Measurements from ENCODE around the gene CHST11.

CHST11 gene

DNA sequence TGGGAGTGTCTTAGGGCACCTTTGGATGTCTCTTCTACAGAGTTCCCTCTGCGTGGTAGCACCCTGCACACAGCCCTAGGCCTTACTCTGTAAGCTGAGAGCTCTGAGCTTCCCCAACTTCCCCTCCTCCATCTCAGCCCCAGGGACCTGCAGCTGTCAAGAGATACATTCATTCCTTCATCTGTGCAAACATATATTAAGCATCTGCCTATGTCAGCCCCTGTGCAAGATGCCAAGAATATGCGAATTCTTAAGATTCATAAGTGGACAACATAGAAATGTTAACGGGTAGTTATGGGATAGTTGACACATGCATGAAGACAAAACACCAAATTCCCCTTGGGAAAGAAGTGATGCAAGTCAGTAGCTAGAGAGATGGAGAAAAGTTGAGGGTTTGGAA lies 310.5 kb downstream of the CHST11 start:
- Histone ChIP-seq H3K27me3 (replicated peaks in 2 of 5; ENCODE audit: control insufficient read depth in 4 of 5, insufficient read depth in 5 of 5, low read length in 4 of 5) (no peaks in the 10 kb centered on the region), H3K36me3 (ENCODE audit: control insufficient read depth in 4 of 4, insufficient read depth in 4 of 4, low read length in 3 of 4) (peaks cover 0 to under 1% (median under 1%) of the 10 kb centered on the region in 4 experiments), H3K4me1 (ENCODE audit: control extremely low read depth in 1 of 4, control insufficient read depth in 4 of 4, insufficient read depth in 4 of 4, low read length in 3 of 4) (peaks cover 11 to 22% (median 17%) of the 10 kb centered on the region in 4 experiments), H3K4me3 (ENCODE audit: control insufficient read depth in 1 of 7, extremely low read depth in 1 of 7, insufficient read depth in 4 of 7, low read depth in 2 of 7, low read length in 6 of 7) (no peak overlapping the region), H3K9me3 (ENCODE audit: control extremely low read depth in 1 of 5, control insufficient read depth in 4 of 5, insufficient read depth in 2 of 5, low read depth in 1 of 5, low read length in 4 of 5) (peaks cover 0 to 6% (median 0%) of the 10 kb centered on the region in 5 experiments), H3K27ac (ENCODE audit: insufficient read depth in 1 of 2, low read depth in 1 of 2, low read length in 2 of 2, poor library complexity in 1 of 2, severe bottlenecking in 2 of 2) (no peak overlapping the region)
- POLR2A ChIA-PET, result interaction anchor here (0.6 kb wide), 1 partner anchor 8 kb away, joined by 3 read pairs; no protein-coding TSS in a partner anchor
- CTCF ChIA-PET, result interaction anchor here (0.6 to 1.6 kb wide), 3 partner anchors 10 to 577 kb away, joined by 3 to 4 read pairs (median 3); no protein-coding TSS in a partner anchor
- 100% methylated on average over 3 of the region's 3 CpGs for WGBS (ENCODE audit: insufficient coverage)
- DNase-seq, result no peak

DNA sequence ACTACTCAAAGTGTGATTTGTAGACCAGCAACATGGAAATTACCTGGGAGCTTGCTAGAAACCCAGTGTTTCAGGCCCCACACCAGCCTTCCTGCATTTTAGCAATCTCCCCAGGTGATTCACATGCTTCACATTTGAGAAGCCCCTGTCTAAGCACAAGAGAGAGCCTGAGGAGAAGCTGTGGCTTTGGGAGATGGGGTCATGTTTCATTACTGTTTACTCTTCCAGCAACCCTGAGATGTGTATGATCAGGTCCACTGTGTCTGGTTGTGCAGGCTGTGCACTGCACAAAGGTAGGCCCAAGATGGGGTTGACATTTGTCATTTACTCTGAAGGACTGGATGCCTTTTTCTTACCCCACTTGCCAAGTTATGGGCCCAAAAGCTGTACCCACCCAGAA lies 311.3 kb downstream of the CHST11 start:
- H3K36me3 ChIP-seq (ENCODE audit: control insufficient read depth in 4 of 4, insufficient read depth in 4 of 4, low read length in 3 of 4), result no peaks in the 10 kb centered on the region
- no peak for DNase-seq
- peaks cover 11 to 19% (median 16%) of the 10 kb centered on the region in 4 experiments for H3K4me1 ChIP-seq (ENCODE audit: control extremely low read depth in 1 of 4, control insufficient read depth in 4 of 4, insufficient read depth in 4 of 4, low read length in 3 of 4)
- peaks cover 0 to 14% (median under 1%) of the 10 kb centered on the region in 5 experiments for H3K9me3 ChIP-seq (ENCODE audit: control extremely low read depth in 1 of 5, control insufficient read depth in 4 of 5, insufficient read depth in 2 of 5, low read depth in 1 of 5, low read length in 4 of 5)
- POLR2A ChIA-PET, result interaction anchor here (0.6 kb wide), 1 partner anchor 8 kb away, joined by 3 read pairs; no protein-coding TSS in a partner anchor
- no peaks in the 10 kb centered on the region for H3K27me3 ChIP-seq (replicated peaks in 2 of 5; ENCODE audit: control insufficient read depth in 4 of 5, insufficient read depth in 5 of 5, low read length in 4 of 5)
- CTCF ChIA-PET, result interaction anchor here (1.4 to 2.1 kb wide), 2 partner anchors 18 to 23 kb away, joined by 3 to 7 read pairs; no protein-coding TSS in a partner anchor
- no peak overlapping the region for H3K27ac ChIP-seq (ENCODE audit: insufficient read depth in 1 of 2, low read depth in 1 of 2, low read length in 2 of 2, poor library complexity in 1 of 2, severe bottlenecking in 2 of 2)
- no peak overlapping the region for H3K4me3 ChIP-seq (ENCODE audit: control insufficient read depth in 1 of 7, extremely low read depth in 1 of 7, insufficient read depth in 4 of 7, low read depth in 2 of 7, low read length in 6 of 7)

GRCh38 chr12:104769144-104769561 lies 312.4 kb downstream of the CHST11 start:
- DNase-seq, result no peak
- Histone ChIP-seq H3K36me3 (ENCODE audit: control insufficient read depth in 4 of 4, insufficient read depth in 4 of 4, low read length in 3 of 4) (no peaks in the 10 kb centered on the region), H3K9me3 (ENCODE audit: control extremely low read depth in 1 of 5, control insufficient read depth in 4 of 5, insufficient read depth in 2 of 5, low read depth in 1 of 5, low read length in 4 of 5) (peaks cover 0 to 23% (median 1%) of the 10 kb centered on the region in 5 experiments), H3K27me3 (replicated peaks in 2 of 5; ENCODE audit: control insufficient read depth in 4 of 5, insufficient read depth in 5 of 5, low read length in 4 of 5) (no peaks in the 10 kb centered on the region), H3K27ac (ENCODE audit: insufficient read depth in 1 of 2, low read depth in 1 of 2, low read length in 2 of 2, poor library complexity in 1 of 2, severe bottlenecking in 2 of 2) (no peak overlapping the region), H3K4me1 (ENCODE audit: control extremely low read depth in 1 of 4, control insufficient read depth in 4 of 4, insufficient read depth in 4 of 4, low read length in 3 of 4) (peaks cover 8 to 9% (median 9%) of the 10 kb centered on the region in 4 experiments), H3K4me3 (ENCODE audit: control insufficient read depth in 1 of 7, extremely low read depth in 1 of 7, insufficient read depth in 4 of 7, low read depth in 2 of 7, low read length in 6 of 7) (no peak overlapping the region)
- CTCF ChIA-PET, result interaction anchor here (0.8 to 2.1 kb wide), 5 partner anchors 8 to 108 kb away, joined by 3 to 7 read pairs (median 3); no protein-coding TSS in a partner anchor
- POLR2A ChIA-PET, result no interaction called here
- WGBS (ENCODE audit: insufficient coverage), result 100% methylated on average over 3 of the region's 6 CpGs

DNA sequence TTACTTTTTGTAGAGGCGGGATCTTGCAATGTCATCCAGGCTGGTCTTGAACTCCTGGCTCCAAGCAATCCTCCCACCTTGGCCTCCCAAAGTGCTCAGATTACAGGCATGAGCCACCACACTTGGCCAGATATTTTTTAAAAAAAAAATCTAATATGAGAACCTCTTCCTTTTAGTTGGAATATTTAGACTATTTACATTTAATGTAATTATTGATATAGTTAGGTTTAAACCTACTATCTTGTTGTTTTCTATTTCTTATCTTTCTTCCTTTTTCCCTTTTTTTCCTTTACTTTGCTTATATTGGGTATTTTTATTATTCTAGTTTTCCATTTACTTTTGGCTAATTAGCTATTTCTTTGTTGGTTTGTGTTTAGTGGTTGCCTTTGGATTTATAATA lies 315.6 kb downstream of the CHST11 start:
- DNase-seq, result no peak
- no peaks in the 10 kb centered on the region for H3K36me3 ChIP-seq (ENCODE audit: control insufficient read depth in 4 of 4, insufficient read depth in 4 of 4, low read length in 3 of 4)
- 100% methylated on average over 1 of the region's 1 CpG for WGBS (ENCODE audit: insufficient coverage)
- POLR2A ChIA-PET, result no interaction called here
- H3K27me3 ChIP-seq (replicated peaks in 2 of 5; ENCODE audit: control insufficient read depth in 4 of 5, insufficient read depth in 5 of 5, low read length in 4 of 5), result no peaks in the 10 kb centered on the region
- no peak overlapping the region for H3K27ac ChIP-seq (ENCODE audit: insufficient read depth in 1 of 2, low read depth in 1 of 2, low read length in 2 of 2, poor library complexity in 1 of 2, severe bottlenecking in 2 of 2)
- peaks cover 0 to 23% (median 1%) of the 10 kb centered on the region in 5 experiments for H3K9me3 ChIP-seq (ENCODE audit: control extremely low read depth in 1 of 5, control insufficient read depth in 4 of 5, insufficient read depth in 2 of 5, low read depth in 1 of 5, low read length in 4 of 5)
- H3K4me1 ChIP-seq (ENCODE audit: control extremely low read depth in 1 of 4, control insufficient read depth in 4 of 4, insufficient read depth in 4 of 4, low read length in 3 of 4), result no peaks in the 10 kb centered on the region
- H3K4me3 ChIP-seq (ENCODE audit: control insufficient read depth in 1 of 7, extremely low read depth in 1 of 7, insufficient read depth in 4 of 7, low read depth in 2 of 7, low read length in 6 of 7), result no peak overlapping the region
- CTCF ChIA-PET, result no interaction called here

GRCh38 chr12:104775731-104776231 lies 319.0 kb downstream of the CHST11 start:
- Histone ChIP-seq H3K27ac (ENCODE audit: insufficient read depth in 1 of 2, low read depth in 1 of 2, low read length in 2 of 2, poor library complexity in 1 of 2, severe bottlenecking in 2 of 2) (no peak overlapping the region), H3K4me3 (ENCODE audit: control insufficient read depth in 1 of 7, extremely low read depth in 1 of 7, insufficient read depth in 4 of 7, low read depth in 2 of 7, low read length in 6 of 7) (no peak overlapping the region), H3K27me3 (replicated peaks in 2 of 5; ENCODE audit: control insufficient read depth in 4 of 5, insufficient read depth in 5 of 5, low read length in 4 of 5) (no peaks in the 10 kb centered on the region), H3K4me1 (ENCODE audit: control extremely low read depth in 1 of 4, control insufficient read depth in 4 of 4, insufficient read depth in 4 of 4, low read length in 3 of 4) (no peaks in the 10 kb centered on the region), H3K36me3 (ENCODE audit: control insufficient read depth in 4 of 4, insufficient read depth in 4 of 4, low read length in 3 of 4) (no peaks in the 10 kb centered on the region), H3K9me3 (ENCODE audit: control extremely low read depth in 1 of 5, control insufficient read depth in 4 of 5, insufficient read depth in 2 of 5, low read depth in 1 of 5, low read length in 4 of 5) (peaks cover 3 to 35% (median 11%) of the 10 kb centered on the region in 5 experiments)
- no peak for DNase-seq
- POLR2A ChIA-PET, result interaction anchor here (0.7 kb wide), 1 partner anchor 8 kb away, joined by 3 read pairs; no protein-coding TSS in a partner anchor
- CTCF ChIA-PET, result no interaction called here
- no CpG with 5 or more reads among the region's 2 CpGs for WGBS (ENCODE audit: insufficient coverage)

DNA sequence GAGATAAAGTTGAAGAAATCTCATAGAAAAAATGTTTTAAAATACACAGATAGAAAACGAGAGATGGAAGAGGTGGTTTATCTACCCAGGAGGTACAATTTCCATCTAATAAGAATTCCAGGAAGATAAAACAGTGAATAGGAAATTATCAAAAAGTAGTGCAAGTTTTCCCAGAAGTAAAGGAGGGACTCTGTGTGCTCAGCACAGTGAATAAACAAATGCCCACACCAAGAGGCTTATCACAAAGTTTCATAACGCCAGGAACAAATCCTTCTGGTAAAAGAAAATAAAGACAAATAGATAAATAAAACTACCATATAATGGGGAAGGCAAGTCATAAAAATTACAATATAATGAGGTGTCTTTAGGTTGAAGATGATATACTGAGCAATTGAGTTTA lies 322.4 kb downstream of the CHST11 start:
- H3K36me3 ChIP-seq (ENCODE audit: control insufficient read depth in 4 of 4, insufficient read depth in 4 of 4, low read length in 3 of 4), result no peaks in the 10 kb centered on the region
- WGBS (ENCODE audit: insufficient coverage), result no CpG with 5 or more reads among the region's 2 CpGs
- H3K9me3 ChIP-seq (ENCODE audit: control extremely low read depth in 1 of 5, control insufficient read depth in 4 of 5, insufficient read depth in 2 of 5, low read depth in 1 of 5, low read length in 4 of 5), result peaks cover 1 to 19% (median 17%) of the 10 kb centered on the region in 5 experiments
- H3K27me3 ChIP-seq (replicated peaks in 2 of 5; ENCODE audit: control insufficient read depth in 4 of 5, insufficient read depth in 5 of 5, low read length in 4 of 5), result no peaks in the 10 kb centered on the region
- no peak for DNase-seq
- no peaks in the 10 kb centered on the region for H3K4me1 ChIP-seq (ENCODE audit: control extremely low read depth in 1 of 4, control insufficient read depth in 4 of 4, insufficient read depth in 4 of 4, low read length in 3 of 4)
- CTCF ChIA-PET, result no interaction called here
- no peak overlapping the region for H3K4me3 ChIP-seq (ENCODE audit: control insufficient read depth in 1 of 7, extremely low read depth in 1 of 7, insufficient read depth in 4 of 7, low read depth in 2 of 7, low read length in 6 of 7)
- H3K27ac ChIP-seq (ENCODE audit: insufficient read depth in 1 of 2, low read depth in 1 of 2, low read length in 2 of 2, poor library complexity in 1 of 2, severe bottlenecking in 2 of 2), result no peak overlapping the region
- POLR2A ChIA-PET, result no interaction called here

- no peaks in the 10 kb centered on the region for H3K27me3 ChIP-seq (replicated peaks in 2 of 5; ENCODE audit: control insufficient read depth in 4 of 5, insufficient read depth in 5 of 5, low read length in 4 of 5)
- H3K27ac ChIP-seq (ENCODE audit: insufficient read depth in 1 of 2, low read depth in 1 of 2, low read length in 2 of 2, poor library complexity in 1 of 2, severe bottlenecking in 2 of 2), result no peak overlapping the region
- ChIA-PET POLR2A (no interaction called here), CTCF (interaction anchor here (0.6 to 1.9 kb wide), 3 partner anchors 8 to 241 kb away, joined by 3 to 8 read pairs (median 4); no protein-coding TSS in a partner anchor)
- no peaks in the 10 kb centered on the region for H3K4me1 ChIP-seq (ENCODE audit: control extremely low read depth in 1 of 4, control insufficient read depth in 4 of 4, insufficient read depth in 4 of 4, low read length in 3 of 4)
- H3K4me3 ChIP-seq (ENCODE audit: control insufficient read depth in 1 of 7, extremely low read depth in 1 of 7, insufficient read depth in 4 of 7, low read depth in 2 of 7, low read length in 6 of 7), result no peak overlapping the region
- no peaks in the 10 kb centered on the region for H3K36me3 ChIP-seq (ENCODE audit: control insufficient read depth in 4 of 4, insufficient read depth in 4 of 4, low read length in 3 of 4)
- no peak for DNase-seq
- WGBS (ENCODE audit: insufficient coverage), result no CpG with 5 or more reads among the region's 3 CpGs
- peaks cover 1 to 19% (median 17%) of the 10 kb centered on the region in 5 experiments for H3K9me3 ChIP-seq (ENCODE audit: control extremely low read depth in 1 of 5, control insufficient read depth in 4 of 5, insufficient read depth in 2 of 5, low read depth in 1 of 5, low read length in 4 of 5)
These were observed 325.5 kb downstream of the CHST11 start for GRCh38 chr12:104782296-104782695.

Data from common myeloid progenitor, CD34-positive (primary cell).